ENCODE results near the gene CABP2.

Gene CABP2

GRCh38 chr11:67493548-67494370 is 29.5 kb downstream of the CABP2 start:
- CTCF ChIA-PET: no interaction called here
- TF ChIP-seq CTCF (IDR thresholded peaks at IDR 0.05; ENCODE audit: insufficient read depth, low read length, missing control alignments): no peak
- no peak overlapping the region for H3K4me3 ChIP-seq (ENCODE audit: low read depth, low read length)
- no peak for DNase-seq (ENCODE audit: low read depth, low spot score)
- POLR2A ChIA-PET: no interaction called here

GRCh38 chr11:67492801-67493547 is 30.3 kb downstream of the CABP2 start:
- POLR2A ChIA-PET: no interaction called here
- H3K4me3 ChIP-seq (ENCODE audit: low read depth, low read length): no peak overlapping the region
- CTCF ChIA-PET: interaction anchor here (0.9 kb wide), 1 partner anchor 147 kb away, joined by 3 read pairs; no protein-coding TSS in a partner anchor
- no peak for TF ChIP-seq CTCF (IDR thresholded peaks at IDR 0.05; ENCODE audit: insufficient read depth, low read length, missing control alignments)
- no peak for DNase-seq (ENCODE audit: low read depth, low spot score)

GRCh38 chr11:67492069-67492727 is 31.0 kb downstream of the CABP2 start:
- no peak for TF ChIP-seq CTCF (IDR thresholded peaks at IDR 0.05; ENCODE audit: insufficient read depth, low read length, missing control alignments)
- POLR2A ChIA-PET: interaction anchor here (1.5 kb wide), 1 partner anchor 9 kb away, joined by 7 read pairs; the partner anchor contains the start of gene AIP
- H3K4me3 ChIP-seq (ENCODE audit: low read depth, low read length): no peak overlapping the region
- CTCF ChIA-PET: interaction anchor here (0.9 kb wide), 1 partner anchor 146 kb away, joined by 3 read pairs; no protein-coding TSS in a partner anchor
- no peak for DNase-seq (ENCODE audit: low read depth, low spot score)

DNA sequence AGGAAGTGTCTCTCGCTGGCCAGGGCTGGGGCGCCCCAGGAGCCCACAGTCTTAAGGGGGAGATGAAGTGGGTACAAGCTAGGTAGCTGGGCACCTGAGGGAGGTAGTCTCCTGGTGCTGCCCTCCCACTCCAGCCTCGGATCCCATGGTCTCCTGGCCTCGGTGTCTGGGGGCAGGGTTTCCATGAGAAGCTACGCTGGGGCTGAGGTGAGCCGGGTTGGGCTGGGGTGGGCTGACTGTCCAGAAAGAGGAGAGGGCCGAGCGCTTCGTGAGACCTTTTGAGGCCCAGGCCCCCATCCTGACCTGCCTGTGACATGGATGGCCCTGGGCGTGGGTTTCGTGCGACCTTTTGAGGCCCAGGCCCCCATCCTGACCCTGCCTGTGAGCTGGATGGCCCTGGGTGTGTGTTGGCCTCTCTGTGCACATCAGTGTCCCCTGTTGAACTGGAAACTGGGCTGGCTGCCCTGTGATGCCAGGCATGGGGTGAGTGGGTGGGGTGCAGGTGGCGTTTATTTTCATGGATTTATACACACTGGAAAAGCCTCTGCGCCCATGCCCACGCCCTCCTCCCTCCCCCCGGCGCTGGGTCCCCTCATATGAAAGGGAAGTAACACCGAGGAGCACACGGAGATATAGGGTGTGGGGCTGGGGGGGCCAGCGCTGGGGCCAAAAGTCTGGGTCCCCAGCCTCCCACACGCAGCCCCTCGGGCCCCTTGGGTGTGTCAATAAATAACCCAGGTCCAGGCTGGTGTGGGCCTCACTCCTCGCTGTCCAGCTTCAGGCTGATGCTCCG is 31.8 kb downstream of the CABP2 start:
- POLR2A ChIA-PET: interaction anchor here (1.5 kb wide), 1 partner anchor 9 kb away, joined by 7 read pairs; the partner anchor contains the start of gene AIP
- no peak for DNase-seq (ENCODE audit: low read depth, low spot score)
- H3K4me3 ChIP-seq (ENCODE audit: low read depth, low read length): no peak overlapping the region
- no peak for TF ChIP-seq CTCF (IDR thresholded peaks at IDR 0.05; ENCODE audit: insufficient read depth, low read length, missing control alignments)
- CTCF ChIA-PET: interaction anchor here (0.9 to 1.3 kb wide), 2 partner anchors 14 to 140 kb away, joined by 3 read pairs; partner anchors contain the start of gene PITPNM1

DNA sequence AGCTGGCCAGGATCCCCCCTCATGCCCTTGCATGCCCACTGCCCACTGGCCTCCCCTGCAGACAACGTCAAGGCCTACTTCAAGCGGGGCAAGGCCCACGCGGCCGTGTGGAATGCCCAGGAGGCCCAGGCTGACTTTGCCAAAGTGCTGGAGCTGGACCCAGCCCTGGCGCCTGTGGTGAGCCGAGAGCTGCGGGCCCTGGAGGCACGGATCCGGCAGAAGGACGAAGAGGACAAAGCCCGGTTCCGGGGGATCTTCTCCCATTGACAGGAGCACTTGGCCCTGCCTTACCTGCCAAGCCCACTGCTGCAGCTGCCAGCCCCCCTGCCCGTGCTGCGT is 32.5 kb downstream of the CABP2 start:
- no peak for TF ChIP-seq CTCF (IDR thresholded peaks at IDR 0.05; ENCODE audit: insufficient read depth, low read length, missing control alignments)
- no peak overlapping the region for H3K4me3 ChIP-seq (ENCODE audit: low read depth, low read length)
- ChIA-PET CTCF (interaction anchor here (0.9 to 1.3 kb wide), 2 partner anchors 15 to 139 kb away, joined by 3 read pairs; partner anchors contain the start of gene PITPNM1), POLR2A (interaction anchor here (0.6 to 1.5 kb wide), 3 partner anchors 8 to 59 kb away, joined by 3 to 7 read pairs (median 4); partner anchors contain the start of gene AIP)
- no peak for DNase-seq (ENCODE audit: low read depth, low spot score)

All from AG04449 (cell line).